ENCODE data around the gene GNAO1. TPM values are rescaled to one million over a fixed set of nuclear protein-coding genes. Genes with fewer than 3 reads are reported as not detected.

Gene GNAO1
- total and polyA plus RNA-seq, 2 of the 13 experiments (the other 11 are each of a cell fraction or from before 2014, with no cell fraction given): not detected

DNA sequence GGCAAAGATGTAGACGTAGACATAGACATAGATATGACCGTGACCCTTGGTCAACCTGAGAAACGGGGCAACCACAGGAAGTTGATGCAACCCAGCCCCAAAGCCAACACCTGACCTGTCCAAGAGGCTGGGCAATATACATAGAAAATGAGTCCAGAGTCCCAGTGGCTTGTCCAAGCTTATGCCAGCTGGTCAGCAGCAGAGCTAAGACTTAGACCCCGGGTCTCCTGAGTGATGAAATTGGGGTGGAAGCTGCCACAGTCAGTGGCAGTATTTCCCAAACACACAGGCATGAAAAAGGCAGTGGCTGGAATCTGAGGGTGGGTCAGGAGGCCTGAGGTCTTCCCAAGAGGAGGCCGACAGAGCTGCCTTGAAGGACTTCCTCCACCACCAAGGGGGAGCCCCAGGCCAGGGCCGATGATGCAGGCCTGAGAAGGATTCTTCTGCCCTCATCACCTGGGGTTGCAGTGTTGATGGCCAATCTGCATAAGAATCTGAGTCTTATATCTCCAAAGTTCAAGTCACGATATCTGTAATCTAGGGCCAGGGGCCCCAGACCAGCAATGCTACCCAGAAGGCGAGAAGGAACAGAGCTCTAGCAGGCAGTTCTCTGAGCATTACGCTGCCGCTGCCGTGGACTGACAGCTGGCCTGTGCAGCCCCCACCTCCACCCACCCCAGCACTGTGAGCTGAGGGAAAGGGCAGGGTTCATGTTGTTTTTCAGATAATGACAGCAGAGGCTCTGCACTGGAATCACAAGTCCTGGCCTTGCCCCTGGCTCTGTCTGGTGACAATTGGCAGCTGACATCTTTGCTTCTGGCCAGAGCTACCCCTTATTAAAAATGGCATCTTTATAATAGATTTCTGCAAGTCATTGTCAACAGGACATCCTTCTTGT, 72.7 kb downstream of the GNAO1 start (continued):
- TF ChIP-seq PBX3 (CRISPR knock-in tag; IDR thresholded peaks at IDR 0.05; ENCODE audit: borderline replicate concordance): no peak
- no peak for TF ChIP-seq YEATS4 (CRISPR knock-in tag; IDR thresholded peaks at IDR 0.05; ENCODE audit: borderline replicate concordance)
- TF ChIP-seq BRD4 (CRISPR knock-in tag; IDR thresholded peaks at IDR 0.05): no peak
- TF ChIP-seq CBFB (CRISPR knock-in tag; IDR thresholded peaks at IDR 0.05): no peak
- TF ChIP-seq ZMYM4 (CRISPR knock-in tag; IDR thresholded peaks at IDR 0.05): peak; percentile 66
- TF ChIP-seq SRSF4 (IDR thresholded peaks at IDR 0.05; ENCODE audit: low read depth, low read length, poor library complexity, severe bottlenecking): no peak
- TF ChIP-seq, protein P1, sequence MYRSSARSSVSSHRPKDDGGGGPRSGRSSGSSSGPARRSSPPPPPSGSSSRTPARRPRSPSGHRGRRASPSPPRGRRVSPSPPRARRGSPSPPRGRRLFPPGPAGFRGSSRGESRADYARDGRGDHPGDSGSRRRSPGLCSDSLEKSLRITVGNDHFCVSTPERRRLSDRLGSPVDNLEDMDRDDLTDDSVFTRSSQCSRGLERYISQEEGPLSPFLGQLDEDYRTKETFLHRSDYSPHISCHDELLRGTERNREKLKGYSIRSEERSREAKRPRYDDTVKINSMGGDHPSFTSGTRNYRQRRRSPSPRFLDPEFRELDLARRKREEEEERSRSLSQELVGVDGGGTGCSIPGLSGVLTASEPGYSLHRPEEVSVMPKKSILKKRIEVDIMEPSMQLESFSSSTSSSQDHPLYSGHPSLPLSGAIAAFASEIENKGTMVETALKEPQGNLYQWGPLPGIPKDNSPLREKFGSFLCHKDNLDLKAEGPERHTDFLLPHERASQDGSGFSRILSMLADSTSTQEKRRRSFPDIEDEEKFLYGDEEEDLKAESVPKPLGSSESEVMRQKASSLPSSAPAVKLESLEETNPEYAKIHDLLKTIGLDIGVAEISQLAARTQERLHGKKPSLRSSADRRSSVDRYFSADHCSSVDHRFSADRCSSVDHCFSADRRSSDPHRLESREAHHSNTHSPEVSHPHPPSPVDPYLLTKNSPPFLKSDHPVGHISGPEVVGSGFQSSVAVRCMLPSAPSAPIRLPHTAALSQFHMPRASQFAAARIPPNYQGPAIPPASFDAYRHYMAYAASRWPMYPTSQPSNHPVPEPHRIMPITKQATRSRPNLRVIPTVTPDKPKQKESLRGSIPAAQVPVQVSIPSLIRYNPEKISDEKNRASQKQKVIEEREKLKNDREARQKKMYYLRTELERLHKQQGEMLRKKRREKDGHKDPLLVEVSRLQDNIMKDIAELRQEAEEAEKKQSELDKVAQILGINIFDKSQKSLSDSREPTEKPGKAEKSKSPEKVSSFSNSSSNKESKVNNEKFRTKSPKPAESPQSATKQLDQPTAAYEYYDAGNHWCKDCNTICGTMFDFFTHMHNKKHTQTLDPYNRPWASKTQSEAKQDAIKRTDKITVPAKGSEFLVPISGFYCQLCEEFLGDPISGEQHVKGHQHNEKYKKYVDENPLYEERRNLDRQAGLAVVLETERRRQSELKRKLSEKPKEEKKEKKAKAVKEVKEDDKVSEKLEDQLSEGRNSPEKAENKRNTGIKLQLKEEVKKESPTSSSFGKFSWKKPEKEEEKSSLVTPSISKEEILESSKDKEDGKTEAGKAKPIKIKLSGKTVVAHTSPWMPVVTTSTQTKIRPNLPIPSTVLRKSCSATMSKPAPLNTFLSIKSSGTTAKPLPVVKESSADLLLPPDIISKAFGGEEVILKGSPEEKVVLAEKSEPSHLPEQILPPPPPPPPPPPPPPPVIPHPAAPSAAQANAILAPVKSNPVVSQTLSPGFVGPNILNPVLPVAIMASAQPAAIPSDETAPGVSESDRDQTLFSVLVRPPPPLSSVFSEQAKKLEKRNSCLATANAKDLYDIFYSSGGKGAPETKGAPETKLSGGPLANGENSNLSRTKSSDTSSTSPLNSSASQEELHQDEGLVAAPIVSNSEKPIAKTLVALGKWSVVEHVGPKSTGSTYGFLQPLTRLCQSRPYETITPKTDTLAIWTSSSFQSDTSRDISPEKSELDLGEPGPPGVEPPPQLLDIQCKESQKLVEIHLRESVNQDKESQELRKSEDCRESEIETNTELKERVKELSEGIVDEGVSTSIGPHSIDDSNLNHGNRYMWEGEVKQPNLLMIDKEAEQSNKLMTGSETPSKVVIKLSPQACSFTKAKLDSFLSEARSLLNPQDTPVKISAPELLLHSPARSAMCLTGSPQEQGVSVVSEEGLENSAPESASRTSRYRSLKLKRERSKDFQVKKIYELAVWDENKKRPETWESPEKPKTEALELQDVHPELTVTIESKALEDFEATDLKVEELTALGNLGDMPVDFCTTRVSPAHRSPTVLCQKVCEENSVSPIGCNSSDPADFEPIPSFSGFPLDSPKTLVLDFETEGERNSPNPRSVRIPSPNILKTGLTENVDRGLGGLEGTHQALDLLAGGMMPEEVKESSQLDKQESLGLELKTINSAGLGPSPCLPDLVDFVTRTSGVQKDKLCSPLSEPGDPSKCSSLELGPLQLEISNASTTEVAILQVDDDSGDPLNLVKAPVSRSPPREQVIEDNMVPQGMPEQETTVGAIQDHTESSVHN (CRISPR knock-in tag; IDR thresholded peaks at IDR 0.05): no peak
- no peak for TF ChIP-seq ZSCAN25 (CRISPR knock-in tag; IDR thresholded peaks at IDR 0.05)
- TF ChIP-seq HINFP (CRISPR knock-in tag; IDR thresholded peaks at IDR 0.05; ENCODE audit: low read depth): no peak
- peak; percentile 68; the same call in 1 of the 2 replicates for TF ChIP-seq MIXL1 (CRISPR knock-in tag; IDR thresholded peaks at IDR 0.05)
- TF ChIP-seq MIER3 (CRISPR knock-in tag; IDR thresholded peaks at IDR 0.05; ENCODE audit: borderline replicate concordance): no peak
- peak; percentile 27; the same call in 1 of the 2 replicates for TF ChIP-seq ARID3A (IDR thresholded peaks at IDR 0.05; ENCODE audit: low read depth, low read length)
- TF ChIP-seq TFAP4 (IDR thresholded peaks at IDR 0.05; ENCODE audit: borderline replicate concordance, low read depth): peak; percentile 94
- TF ChIP-seq ZNF546 (CRISPR knock-in tag; conservative IDR thresholded peaks at IDR 0.05): no peak
- TF ChIP-seq MBD4 (IDR thresholded peaks at IDR 0.05; ENCODE audit: borderline replicate concordance, low read length): no peak

Measured in HepG2 (cell line).